GM21825 (cell line): Measurements from ENCODE around the gene GCGR.

Experiments
- ATAC-seq: cut with Tn5 transposase; IDR thresholded peaks from one replicate; pipeline ENCODE4 v1.9.1; 2021; ENCODE audit warnings: mild to moderate bottlenecking, moderate library complexity; ENCODE audit not compliant: unreplicated experiment

The GCGR gene

GRCh38 chr17:81811705-81812570, 8.0 kb downstream of the GCGR start:
- ATAC-seq: no peak

GRCh38 chr17:81812571-81813370, 8.8 kb downstream of the GCGR start:
- no peak for ATAC-seq

- no peak for ATAC-seq
These were observed 9.4 kb downstream of the GCGR start for GRCh38 chr17:81813371-81813684.

GRCh38 chr17:81813861-81814683, 10.1 kb downstream of the GCGR start:
- ATAC-seq: no peak

- ATAC-seq: no peak
These were observed 11.0 kb downstream of the GCGR start for GRCh38 chr17:81814748-81815645.

- ATAC-seq: no peak
These were observed 11.7 kb downstream of the GCGR start for GRCh38 chr17:81815646-81815986.

- no peak for ATAC-seq
These were observed 13.8 kb downstream of the GCGR start for GRCh38 chr17:81817758-81818147.

- ATAC-seq: no peak
These were observed 15.8 kb downstream of the GCGR start for GRCh38 chr17:81819708-81820107.

GRCh38 chr17:81821147-81821546, 17.2 kb downstream of the GCGR start:
- ATAC-seq: no peak

- no peak for ATAC-seq
These were observed 17.8 kb downstream of the GCGR start for GRCh38 chr17:81821603-81822311.

- ATAC-seq: no peak
These were observed 18.3 kb downstream of the GCGR start for GRCh38 chr17:81822312-81822637.

- no peak for ATAC-seq
These were observed 19.3 kb downstream of the GCGR start for GRCh38 chr17:81822996-81823819.

- ATAC-seq: no peak
These were observed 20.0 kb downstream of the GCGR start for GRCh38 chr17:81823820-81824550.

GRCh38 chr17:81824595-81824994, 20.6 kb downstream of the GCGR start:
- no peak for ATAC-seq

- no peak for ATAC-seq
These were observed 22.0 kb downstream of the GCGR start for GRCh38 chr17:81825841-81826466.

GRCh38 chr17:81828656-81829055, 24.7 kb downstream of the GCGR start:
- ATAC-seq: no peak

- no peak for ATAC-seq
These were observed 25.9 kb downstream of the GCGR start for GRCh38 chr17:81829858-81830257.

GRCh38 chr17:81831563-81831956, 27.6 kb downstream of the GCGR start:
- no peak for ATAC-seq
